ENCODE measurements around the gene RNASE9.
"Not testable (repeated sequence)": the region's sequence is repeated elsewhere in the genome, so short reads cannot be mapped to it uniquely, and the experiment has no call there.

DNA sequence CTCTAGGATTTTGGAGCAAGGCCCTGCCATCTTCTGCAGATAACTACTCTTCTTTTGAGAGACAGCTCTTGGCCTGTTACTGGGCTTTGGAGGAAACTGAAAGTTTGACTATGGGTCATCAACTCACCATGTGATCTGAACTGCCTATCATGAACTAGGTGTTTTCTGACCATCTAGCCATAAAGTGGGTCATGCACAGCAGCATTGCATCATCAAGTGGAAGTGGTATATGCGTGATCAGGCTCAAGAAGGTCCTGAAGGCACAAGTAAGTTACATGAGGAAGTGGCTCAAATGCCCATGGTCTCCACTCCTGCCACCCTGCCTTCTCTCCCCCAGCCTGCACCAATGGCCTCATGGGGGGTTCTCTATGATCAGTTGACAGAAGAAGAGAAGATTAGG lies 9.9 kb upstream of the RNASE9 start:
- not testable (repeated sequence) for TF ChIP-seq ZNF561 (tag by site-specific recombination; IDR thresholded peaks at IDR 0.05; ENCODE audit: borderline replicate concordance); ZFP37 (tag by site-specific recombination; IDR thresholded peaks at IDR 0.05); MZF1 (tag by site-specific recombination; IDR thresholded peaks at IDR 0.05; ENCODE audit: borderline replicate concordance); ZNF302 (tag by site-specific recombination; IDR thresholded peaks at IDR 0.05; ENCODE audit: low read depth); SETDB1 (IDR thresholded peaks at IDR 0.05; ENCODE audit: insufficient read length, low read length); ZNF366 (tag by site-specific recombination; conservative IDR thresholded peaks at IDR 0.05); ZNF707 (tag by site-specific recombination; IDR thresholded peaks at IDR 0.05)
- TF ChIP-seq, protein P1, sequence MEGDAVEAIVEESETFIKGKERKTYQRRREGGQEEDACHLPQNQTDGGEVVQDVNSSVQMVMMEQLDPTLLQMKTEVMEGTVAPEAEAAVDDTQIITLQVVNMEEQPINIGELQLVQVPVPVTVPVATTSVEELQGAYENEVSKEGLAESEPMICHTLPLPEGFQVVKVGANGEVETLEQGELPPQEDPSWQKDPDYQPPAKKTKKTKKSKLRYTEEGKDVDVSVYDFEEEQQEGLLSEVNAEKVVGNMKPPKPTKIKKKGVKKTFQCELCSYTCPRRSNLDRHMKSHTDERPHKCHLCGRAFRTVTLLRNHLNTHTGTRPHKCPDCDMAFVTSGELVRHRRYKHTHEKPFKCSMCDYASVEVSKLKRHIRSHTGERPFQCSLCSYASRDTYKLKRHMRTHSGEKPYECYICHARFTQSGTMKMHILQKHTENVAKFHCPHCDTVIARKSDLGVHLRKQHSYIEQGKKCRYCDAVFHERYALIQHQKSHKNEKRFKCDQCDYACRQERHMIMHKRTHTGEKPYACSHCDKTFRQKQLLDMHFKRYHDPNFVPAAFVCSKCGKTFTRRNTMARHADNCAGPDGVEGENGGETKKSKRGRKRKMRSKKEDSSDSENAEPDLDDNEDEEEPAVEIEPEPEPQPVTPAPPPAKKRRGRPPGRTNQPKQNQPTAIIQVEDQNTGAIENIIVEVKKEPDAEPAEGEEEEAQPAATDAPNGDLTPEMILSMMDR (tag by site-specific recombination; IDR thresholded peaks at IDR 0.05) = not testable (repeated sequence)

Data from HEK293 (cell line).